H1 (cell line): Measurements from ENCODE around the gene KCNQ1OT1. TPM values are rescaled to one million over a fixed set of nuclear protein-coding genes. Genes with fewer than 3 reads are reported as not detected.
A peak's percentile ranks its signal among the peaks of the same experiment; 100 is the strongest.

Source experiments
- CTCF ChIA-PET: fragments of 300-600 bp; sonication (Branson Sonifier 250); formaldehyde crosslinking; loops from one replicate; lab custom pipeline; 2021; ENCODE audit not compliant: partially characterized antibody; lab: Charles Lee
- POLR2A ChIA-PET: fragments of 300-600 bp; sonication (Branson Sonifier 250); formaldehyde crosslinking; loops from one replicate; lab custom pipeline; 2021; ENCODE audit warnings: inconsistent platforms; ENCODE audit not compliant: partially characterized antibody; lab: Charles Lee
- DNase-seq, 2 experiments: peaks; one replicate each; pipeline versions ENCODE4 v3.0.0 to v3.0.0-alpha.2; 2010 to 2022; ENCODE audit warnings: low spot score in 2 of 2, low read depth in 1 of 2, mixed read lengths in 1 of 2
- FAIRE-seq: peaks from 2 replicates; lab custom pipeline; 2011; peaks lifted over from hg19 to GRCh38; lab: Jason Lieb, UNC
- H2AFZ ChIP-seq: 2 replicates; pipeline ENCODE4 v1.8.1; 2012; ENCODE audit warnings: low read length, inconsistent platforms
- H2AK5ac ChIP-seq: 2 replicates; pipeline ENCODE4 v1.6.1; 2013; ENCODE audit warnings: low read depth, low read length
- H2BK120ac ChIP-seq: replicated peaks from 2 replicates; pipeline ENCODE3; 2013; ENCODE audit warnings: low read depth, low read length, inconsistent platforms
- H2BK12ac ChIP-seq: 2 replicates; pipeline ENCODE4 v1.6.1; 2013; ENCODE audit warnings: low read depth, low read length
- H2BK15ac ChIP-seq: 2 replicates; pipeline ENCODE4 v1.6.1; 2013; ENCODE audit warnings: low read length
- H2BK20ac ChIP-seq: 2 replicates; pipeline ENCODE4 v1.6.1; 2013; ENCODE audit warnings: low read length
- H2BK5ac ChIP-seq: 2 replicates; pipeline ENCODE4 v1.6.1; 2013; ENCODE audit warnings: low read depth, low read length
- H3K14ac ChIP-seq: 2 replicates; pipeline ENCODE4 v1.6.1; 2013; ENCODE audit warnings: inconsistent platforms; ENCODE audit not compliant: insufficient read length
- H3K18ac ChIP-seq: 2 replicates; pipeline ENCODE4 v1.6.1; 2013; ENCODE audit warnings: low read length; ENCODE audit errors: extremely low read depth
- H3K23ac ChIP-seq: 2 replicates; pipeline ENCODE4 v1.6.1; 2013; ENCODE audit warnings: inconsistent platforms; ENCODE audit not compliant: insufficient read length
- H3K23me2 ChIP-seq: 2 replicates; pipeline ENCODE4 v1.6.1; 2013; ENCODE audit warnings: low read depth, low read length
- H3K27ac ChIP-seq: 2 replicates; pipeline ENCODE4 v1.6.1; 2011; ENCODE audit warnings: low read depth, low read length, inconsistent platforms
- H3K27me3 ChIP-seq, 4 experiments: replicated peaks in 1 of 4; 1 replicate in 1 of 4; 2 replicates in 3 of 4; pipeline versions ENCODE4 v1.6.1 to v1.8.1; 2011 to 2013; ENCODE audit warnings: low read length in 3 of 4, mild to moderate bottlenecking in 3 of 4, inconsistent platforms in 2 of 4, mixed read lengths in 2 of 4, moderate library complexity in 1 of 4; ENCODE audit not compliant: control insufficient read depth in 3 of 4, insufficient read depth in 3 of 4; ENCODE audit errors: extremely low read depth in 1 of 4
- H3K36me3 ChIP-seq, 4 experiments: 2 replicates each; pipeline versions ENCODE4 v1.6.1 to v1.8.1; 2011 to 2013; ENCODE audit warnings: mild to moderate bottlenecking in 4 of 4, low read length in 3 of 4, moderate library complexity in 2 of 4, control low read depth in 1 of 4, inconsistent platforms in 1 of 4; ENCODE audit not compliant: insufficient read depth in 4 of 4, control insufficient read depth in 2 of 4
- H3K4ac ChIP-seq: replicated peaks from 2 replicates; pipeline ENCODE3; 2013; ENCODE audit warnings: low read length, low read depth, mixed read lengths, inconsistent platforms; ENCODE audit not compliant: insufficient read length
- H3K4me1 ChIP-seq, 4 experiments: replicated peaks in 1 of 4; 1 replicate in 1 of 4; 2 replicates in 3 of 4; pipeline versions ENCODE4 v1.6.1 to v1.8.1; 2011 to 2013; ENCODE audit warnings: low read length in 3 of 4, inconsistent platforms in 2 of 4, mixed read lengths in 1 of 4; ENCODE audit not compliant: insufficient read depth in 4 of 4, control insufficient read depth in 3 of 4
- H3K4me2 ChIP-seq, 2 experiments: 2 replicates each; pipeline versions ENCODE4 v1.6.1 to v1.8.1; 2011 to 2013; ENCODE audit warnings: low read depth in 2 of 2, low read length in 2 of 2, control low read depth in 1 of 2, inconsistent platforms in 1 of 2, mild to moderate bottlenecking in 1 of 2; ENCODE audit not compliant: insufficient read depth in 1 of 2
- H3K4me3 ChIP-seq, 4 experiments: fragments of 200-600, 300-600 bp in 1 of 4; sonication (generic), shearing (Covaris generic), sonication (Bioruptor Twin) in 1 of 4; 2 replicates each; pipeline versions ENCODE4 v1.5.1 to v1.8.1; 2011 to 2016; ENCODE audit warnings: low read length in 4 of 4, low read depth in 3 of 4, control low read depth in 2 of 4, inconsistent platforms in 2 of 4, mild to moderate bottlenecking in 2 of 4, mixed read lengths in 1 of 4, moderate library complexity in 1 of 4; ENCODE audit not compliant: insufficient read depth in 2 of 4; ENCODE audit errors: extremely low read depth in 1 of 4
- H3K56ac ChIP-seq: replicated peaks from 2 replicates; pipeline ENCODE3; 2013; ENCODE audit warnings: low read depth, mild to moderate bottlenecking, mixed read lengths, low read length, inconsistent platforms; ENCODE audit not compliant: insufficient read length
- H3K79me1 ChIP-seq: 2 replicates; pipeline ENCODE4 v1.6.1; 2013; ENCODE audit warnings: low read depth, low read length, control low read depth
- H3K79me2 ChIP-seq, 2 experiments: 2 replicates each; pipeline versions ENCODE4 v1.6.1 to v1.8.1; 2012 to 2013; ENCODE audit warnings: low read length in 2 of 2, mild to moderate bottlenecking in 2 of 2, inconsistent platforms in 1 of 2; ENCODE audit not compliant: insufficient read depth in 2 of 2, control insufficient read depth in 1 of 2
- H3K9ac ChIP-seq, 4 experiments: replicated peaks in 1 of 4; 1 replicate in 1 of 4; 2 replicates in 3 of 4; pipeline versions ENCODE4 v1.6.1 to v1.8.1; 2011 to 2013; ENCODE audit warnings: low read depth in 3 of 4, low read length in 3 of 4, control low read depth in 2 of 4, mild to moderate bottlenecking in 2 of 4, moderate library complexity in 2 of 4, inconsistent platforms in 1 of 4; ENCODE audit errors: extremely low read depth in 1 of 4
- H3K9me3 ChIP-seq, 2 experiments: 2 replicates each; pipeline versions ENCODE4 v1.6.1 to v1.8.1; 2012 to 2013; ENCODE audit warnings: mild to moderate bottlenecking in 2 of 2, moderate library complexity in 2 of 2, control low read depth in 1 of 2, inconsistent platforms in 1 of 2, low read depth in 1 of 2, low read length in 1 of 2, mixed read lengths in 1 of 2; ENCODE audit not compliant: insufficient read depth in 2 of 2
- H4K20me1 ChIP-seq, 2 experiments: replicated peaks in 1 of 2; 2 replicates each; pipeline versions ENCODE3 to v1.8.1; 2011 to 2013; ENCODE audit warnings: inconsistent platforms in 2 of 2, low read length in 2 of 2, mild to moderate bottlenecking in 1 of 2; ENCODE audit not compliant: insufficient read depth in 2 of 2, control insufficient read depth in 1 of 2
- H4K5ac ChIP-seq: 2 replicates; pipeline ENCODE4 v1.6.1; 2013; ENCODE audit warnings: low read length, low read depth, mixed read lengths, inconsistent platforms; ENCODE audit not compliant: insufficient read length
- H4K8ac ChIP-seq: 2 replicates; pipeline ENCODE4 v1.8.0; 2013; ENCODE audit warnings: mild to moderate bottlenecking, moderate library complexity, low read length, inconsistent platforms; ENCODE audit not compliant: insufficient read depth; ENCODE audit errors: extremely low read depth
- H4K91ac ChIP-seq: replicated peaks from 2 replicates; pipeline ENCODE3; 2013; ENCODE audit warnings: low read length, mixed read lengths, inconsistent platforms; ENCODE audit not compliant: insufficient read length
- RAD21 ChIP-seq, 2 experiments: IDR thresholded peaks in 1 of 2; conservative IDR thresholded peaks in 1 of 2; 2 replicates each; pipeline ENCODE4 v1.6.1; 2011; ENCODE audit warnings: low read depth in 2 of 2, low read length in 2 of 2, improper control_type of control experiment in 1 of 2, inconsistent platforms in 1 of 2, mild to moderate bottlenecking in 1 of 2, moderate library complexity in 1 of 2
- WGBS, 2 experiments: shearing (Covaris generic) in 1 of 2; methylation state at CpG; one replicate each; pipeline versions ENCODE4 v1.1.6 to v1.1.7; 2013 to 2015; ENCODE audit warnings: low lambda C conversion rate in 2 of 2, mixed read lengths in 2 of 2, inconsistent platforms in 1 of 2, low coverage in 1 of 2, missing lambda C conversion rate in 1 of 2; ENCODE audit not compliant: insufficient replicate concordance in 2 of 2, insufficient coverage in 1 of 2, insufficient read length in 1 of 2; ENCODE audit errors: extremely low coverage in 1 of 2, missing lambda C conversion rate in 1 of 2; 5-methylcytosine and 5-hydroxymethylcytosine counted together
- polyA plus RNA-seq, 7 experiments: library from polyadenylated mRNA; depleted of rRNA in 3 of 7; stranded (reverse) in 5 of 7; unstranded in 2 of 7; fragments of >200 nt in 5 of 7; fragments of 200-250 nt in 2 of 7; gene quantifications; 1 replicate in 5 of 7; 2 replicates in 1 of 7; 4 replicates in 1 of 7; pipeline versions ENCODE4 v1.2.1 to v1.2.3, GENCODE V29; 2011 to 2013; ENCODE audit warnings: missing spikeins in 2 of 7, mixed read lengths in 2 of 7
- total RNA-seq: library from RNA; stranded (reverse); fragmentation: NEBNext Ultra II Directional; extraction: Animal tissue kit (Norgen Biotek cat#: 25700); gene quantifications from 2 replicates; pipeline ENCODE4 v1.2.1, GENCODE V29; 2021
- TF ChIP-seq, protein P1 (sequence below), 3 experiments: IDR thresholded peaks; 1 replicate in 2 of 3; 2 replicates in 1 of 3; pipeline versions ENCODE4 v1.5.1 to v1.6.1; 2011; ENCODE audit warnings: low read length in 3 of 3, mild to moderate bottlenecking in 3 of 3, inconsistent platforms in 2 of 3, low read depth in 1 of 3, moderate library complexity in 1 of 3; ENCODE audit not compliant: insufficient read depth in 1 of 3; ENCODE audit errors: control extremely low read depth in 1 of 3

Gene KCNQ1OT1
- total and polyA plus RNA-seq, 2 of the 8 experiments (the other 6 are each of a cell fraction or from before 2014, with no cell fraction given): 0.21 to 1.2 TPM

DNA sequence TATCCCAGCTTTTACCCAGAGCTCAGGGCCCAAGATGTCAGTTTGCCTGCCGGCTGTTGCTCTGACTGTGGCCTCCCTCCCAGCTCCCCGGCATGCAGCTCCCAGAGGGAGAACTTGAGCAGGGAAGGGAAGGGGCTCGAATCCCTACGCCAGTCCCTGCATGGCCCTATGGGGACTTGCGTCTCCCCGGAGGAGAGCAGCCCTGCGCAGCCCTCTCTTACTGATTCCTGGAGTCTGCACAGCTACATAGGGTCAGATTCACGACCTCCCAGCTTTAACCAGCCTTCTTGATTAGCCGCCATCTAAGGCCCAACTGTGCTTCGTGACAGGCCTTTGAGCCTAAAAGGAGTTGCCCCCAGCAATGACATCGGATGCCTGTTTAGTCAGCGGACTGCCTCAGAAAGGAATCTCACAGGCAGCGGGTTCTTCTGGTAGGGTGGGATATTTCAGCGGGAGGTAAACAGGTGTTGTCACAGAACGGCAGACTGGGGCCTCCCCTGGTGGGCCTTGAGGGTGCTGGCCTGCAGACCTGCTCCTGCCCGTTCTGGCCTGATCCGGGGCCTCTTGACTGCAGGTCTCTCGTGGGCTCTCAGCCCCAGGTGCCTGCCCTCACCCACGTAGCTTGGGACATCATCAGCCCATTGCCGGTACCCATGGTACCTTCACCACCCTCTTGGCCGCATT is 43.8 kb upstream of the KCNQ1OT1 start:
- H4K91ac ChIP-seq: no peak overlapping the region
- CTCF ChIA-PET: interaction anchor here (0.8 to 2.7 kb wide), 6 partner anchors 9 to 211 kb away, joined by 3 to 12 read pairs (median 3); no protein-coding TSS in a partner anchor
- no peak for FAIRE-seq
- no peaks in the 10 kb centered on the region for H3K79me2 ChIP-seq
- H3K18ac ChIP-seq: no peak overlapping the region
- H2BK15ac ChIP-seq: no peak overlapping the region
- H3K36me3 ChIP-seq: no peaks in the 10 kb centered on the region
- H3K27ac ChIP-seq: no peak overlapping the region
- H3K27me3 ChIP-seq: peaks cover 0 to 20% (median 14%) of the 10 kb centered on the region in 4 experiments; a peak in 6 of 7 replicates
- H3K4me3 ChIP-seq: no peak overlapping the region
- H3K23ac ChIP-seq: no peak overlapping the region
- H3K56ac ChIP-seq: no peak overlapping the region
- no peak overlapping the region for H2BK12ac ChIP-seq
- H4K5ac ChIP-seq: no peak overlapping the region
- H2BK20ac ChIP-seq: no peak overlapping the region
- H2AK5ac ChIP-seq: no peak overlapping the region
- H3K4me1 ChIP-seq: no peaks in the 10 kb centered on the region; a peak in 1 of 7 replicates
- WGBS, 2 experiments: 88% methylated on average over 20 of the region's 21 CpGs; no CpG with 5 or more reads in 1 of the 2 experiments
- H3K79me1 ChIP-seq: no peaks in the 10 kb centered on the region
- H3K23me2 ChIP-seq: no peaks in the 10 kb centered on the region; the same call in 1 of the 2 replicates
- H3K14ac ChIP-seq: no peak overlapping the region
- H3K9ac ChIP-seq: no peak overlapping the region
- no peaks in the 10 kb centered on the region; a peak in 1 of 4 replicates for H3K9me3 ChIP-seq
- H4K8ac ChIP-seq: no peak overlapping the region
- no peak overlapping the region for H2BK120ac ChIP-seq
- H3K4me2 ChIP-seq: no peak overlapping the region
- POLR2A ChIA-PET: interaction anchor here (1.0 to 1.2 kb wide), 2 partner anchors 11 to 50 kb away, joined by 3 read pairs; no protein-coding TSS in a partner anchor
- no peak for DNase-seq
- no peak overlapping the region for H2AFZ ChIP-seq
- H4K20me1 ChIP-seq: peaks cover 0 to 4% of the 10 kb centered on the region in 2 experiments
- H3K4ac ChIP-seq: no peak overlapping the region
- H2BK5ac ChIP-seq: no peak overlapping the region
- TF ChIP-seq, protein P1, sequence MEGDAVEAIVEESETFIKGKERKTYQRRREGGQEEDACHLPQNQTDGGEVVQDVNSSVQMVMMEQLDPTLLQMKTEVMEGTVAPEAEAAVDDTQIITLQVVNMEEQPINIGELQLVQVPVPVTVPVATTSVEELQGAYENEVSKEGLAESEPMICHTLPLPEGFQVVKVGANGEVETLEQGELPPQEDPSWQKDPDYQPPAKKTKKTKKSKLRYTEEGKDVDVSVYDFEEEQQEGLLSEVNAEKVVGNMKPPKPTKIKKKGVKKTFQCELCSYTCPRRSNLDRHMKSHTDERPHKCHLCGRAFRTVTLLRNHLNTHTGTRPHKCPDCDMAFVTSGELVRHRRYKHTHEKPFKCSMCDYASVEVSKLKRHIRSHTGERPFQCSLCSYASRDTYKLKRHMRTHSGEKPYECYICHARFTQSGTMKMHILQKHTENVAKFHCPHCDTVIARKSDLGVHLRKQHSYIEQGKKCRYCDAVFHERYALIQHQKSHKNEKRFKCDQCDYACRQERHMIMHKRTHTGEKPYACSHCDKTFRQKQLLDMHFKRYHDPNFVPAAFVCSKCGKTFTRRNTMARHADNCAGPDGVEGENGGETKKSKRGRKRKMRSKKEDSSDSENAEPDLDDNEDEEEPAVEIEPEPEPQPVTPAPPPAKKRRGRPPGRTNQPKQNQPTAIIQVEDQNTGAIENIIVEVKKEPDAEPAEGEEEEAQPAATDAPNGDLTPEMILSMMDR (IDR thresholded peaks at IDR 0.05; ENCODE audit: control extremely low read depth in 1 of 3, insufficient read depth in 1 of 3, low read depth in 1 of 3, low read length in 3 of 3): no peak
- peak in 1 of 2 experiments; percentile 22; a peak in 1 of 4 replicates for TF ChIP-seq RAD21 (IDR thresholded peaks at IDR 0.05 in 1 of 2, conservative IDR thresholded peaks at IDR 0.05 in 1 of 2; ENCODE audit: low read depth in 2 of 2, low read length in 2 of 2)
